Stomach (tissue), 9 donors: ENCODE measurements around the gene MAGI2. TPM values are rescaled to one million over a fixed set of nuclear protein-coding genes. Genes with fewer than 3 reads are reported as not detected.

Experiments used
- DNase-seq, 2 donors: peaks; one replicate each; pipeline versions ENCODE4 v3.0.0 to v3.0.0-alpha.2; 2013 to 2019
- H3K27ac ChIP-seq, 5 donors: fragments of 200-600 bp in 4 of 5; sonication (generic) in 4 of 5; one replicate each; pipeline ENCODE4 v1.5.1; 2013 to 2019; ENCODE audit warnings: mild to moderate bottlenecking in 1 of 5, moderate library complexity in 1 of 5
- H3K27me3 ChIP-seq, 3 donors: fragments of 200-600 bp; sonication (generic); one replicate each; pipeline ENCODE4 v1.5.1; 2017 to 2019; ENCODE audit warnings: mixed run types in 1 of 3
- H3K36me3 ChIP-seq, 4 donors: fragments of 200-600 bp; sonication (generic); 1 replicate in 3 of 4; 2 replicates in 1 of 4; pipeline ENCODE4 v1.5.1; 2016 to 2019
- H3K4me1 ChIP-seq, 4 donors: fragments of 200-600 bp; sonication (generic); one replicate each; pipeline ENCODE4 v1.5.1; 2016 to 2019
- H3K4me3 ChIP-seq, 4 donors: fragments of 200-600 bp; sonication (generic) in 3 of 4; one replicate each; pipeline ENCODE4 v1.5.1; 2016 to 2019; ENCODE audit warnings: mild to moderate bottlenecking in 1 of 4
- H3K9me3 ChIP-seq, 4 donors: fragments of 200-600 bp; sonication (generic); one replicate each; pipeline ENCODE4 v1.5.1; 2016 to 2019
- CTCF ChIP-seq, 7 experiments: fragments of 450-650 bp in 4 of 7; fragments of 200-600 bp in 3 of 7; sonication (generic) in 3 of 7; IDR thresholded peaks; one replicate each; pipeline ENCODE4 v1.5.1; 2016 to 2019; ENCODE audit warnings: antibody characterized with exemption in 7 of 7, control low read depth in 2 of 7, mild to moderate bottlenecking in 1 of 7
- EP300 ChIP-seq: sonication (generic); formaldehyde crosslinking; IDR thresholded peaks from one replicate; pipeline ENCODE4 v1.6.1; 2017; ENCODE audit warnings: antibody characterized with exemption
- POLR2A ChIP-seq, 4 donors: fragments of 450-650 bp; IDR thresholded peaks; one replicate each; pipeline ENCODE4 v1.6.1; 2016; ENCODE audit warnings: antibody characterized with exemption in 4 of 4, control low read depth in 2 of 4, mild to moderate bottlenecking in 1 of 4, moderate library complexity in 1 of 4
- POLR2AphosphoS5 ChIP-seq, 3 donors: sonication (generic); formaldehyde crosslinking; IDR thresholded peaks; one replicate each; pipeline ENCODE4 v1.6.1; 2016; ENCODE audit warnings: antibody characterized with exemption in 3 of 3
- WGBS, 5 donors: extraction: QIAGEN DNeasy Blood & Tissue Kit in 3 of 5; methylation state at CpG; one replicate each; pipeline versions ENCODE4 v1.1.5 to v1.1.7; 2013 to 2018; 5-methylcytosine and 5-hydroxymethylcytosine counted together
- intact Hi-C: fragments of 100-400 bp; cut with DNase I; formaldehyde crosslinking; loops from one replicate; pipeline ENCODE4 v1.15.1; 2023; ENCODE audit warnings: low total_unique reads
- polyA plus RNA-seq, 3 donors: library from polyadenylated mRNA; stranded (reverse); fragments of 200-250 nt; gene quantifications; one replicate each; pipeline ENCODE4 v1.2.3, GENCODE V29; 2013
- total RNA-seq, 5 donors: library from RNA; depleted of rRNA; stranded (reverse); fragments of >200 nt; gene quantifications; one replicate each; pipeline versions ENCODE4 v1.1.0 to v1.2.3, GENCODE V29; 2014 to 2016
- donor health status: healthy with polysubstance abuse.
- donor health status: Bipolar disorder and iron deficiency.
- donor health status: healthy.

MAGI2 gene
- total and polyA plus RNA-seq, 8 donors: 0.92 to 53.9 (median 5.8) TPM

- H3K27ac ChIP-seq: no peak overlapping the region
- no peak for TF ChIP-seq EP300
- no peak for TF ChIP-seq POLR2AphosphoS5 (IDR thresholded peaks at IDR 0.05)
- H3K36me3 ChIP-seq: no peaks in the 10 kb centered on the region
- no peaks in the 10 kb centered on the region for H3K27me3 ChIP-seq
- DNase-seq: no peak
- 41 to 93% (median 81%) methylated on average over 1 of the region's 1 CpG for WGBS, 5 donors
- intact Hi-C loops: no loop called here
- H3K4me1 ChIP-seq: no peaks in the 10 kb centered on the region
- H3K9me3 ChIP-seq: no peaks in the 10 kb centered on the region
- no peak overlapping the region for H3K4me3 ChIP-seq
Observed at GRCh38 chr7:78571292-78571691, 882.2 kb downstream of the MAGI2 start.

GRCh38 chr7:78568690-78569089 is 884.8 kb downstream of the MAGI2 start:
- DNase-seq: no peak
- H3K4me3 ChIP-seq: no peak overlapping the region
- intact Hi-C loops: no loop called here
- H3K27ac ChIP-seq: no peak overlapping the region
- TF ChIP-seq CTCF (IDR thresholded peaks at IDR 0.05) (no peak), EP300 (no peak), POLR2A (IDR thresholded peaks at IDR 0.05) (no peak), POLR2AphosphoS5 (IDR thresholded peaks at IDR 0.05) (no peak)
- no peaks in the 10 kb centered on the region for H3K4me1 ChIP-seq
- no peaks in the 10 kb centered on the region for H3K36me3 ChIP-seq
- no peaks in the 10 kb centered on the region for H3K9me3 ChIP-seq
- H3K27me3 ChIP-seq: no peaks in the 10 kb centered on the region
- 70 to 79% (median 75%) methylated on average over 4 of the region's 4 CpGs for WGBS, 5 donors

GRCh38 chr7:78567836-78568235 is 885.6 kb downstream of the MAGI2 start:
- Histone ChIP-seq H3K9me3 (no peaks in the 10 kb centered on the region), H3K36me3 (no peaks in the 10 kb centered on the region), H3K4me3 (no peak overlapping the region), H3K27me3 (no peaks in the 10 kb centered on the region), H3K27ac (no peak overlapping the region), H3K4me1 (no peaks in the 10 kb centered on the region)
- 69 to 79% (median 71%) methylated on average over 2 of the region's 2 CpGs for WGBS, 5 donors
- intact Hi-C loops: no loop called here
- no peak for TF ChIP-seq POLR2AphosphoS5 (IDR thresholded peaks at IDR 0.05)
- TF ChIP-seq CTCF (IDR thresholded peaks at IDR 0.05): no peak
- TF ChIP-seq POLR2A (IDR thresholded peaks at IDR 0.05): no peak
- TF ChIP-seq EP300: no peak
- DNase-seq: no peak

GRCh38 chr7:78565784-78566183 is 887.7 kb downstream of the MAGI2 start:
- no peaks in the 10 kb centered on the region for H3K27me3 ChIP-seq
- no peaks in the 10 kb centered on the region for H3K36me3 ChIP-seq
- no peak for DNase-seq
- WGBS, 5 donors: 61 to 67% (median 66%) methylated on average over 5 of the region's 5 CpGs
- H3K4me1 ChIP-seq: no peaks in the 10 kb centered on the region
- H3K4me3 ChIP-seq: no peak overlapping the region
- TF ChIP-seq CTCF (IDR thresholded peaks at IDR 0.05): no peak
- TF ChIP-seq POLR2AphosphoS5 (IDR thresholded peaks at IDR 0.05): no peak
- TF ChIP-seq EP300: no peak
- no peak for TF ChIP-seq POLR2A (IDR thresholded peaks at IDR 0.05)
- H3K27ac ChIP-seq: no peak overlapping the region
- H3K9me3 ChIP-seq: no peaks in the 10 kb centered on the region
- intact Hi-C loops: no loop called here

GRCh38 chr7:78563191-78563590 is 890.3 kb downstream of the MAGI2 start:
- WGBS, 5 donors: 56 to 72% (median 64%) methylated on average over 5 of the region's 5 CpGs
- Histone ChIP-seq H3K4me3 (no peak overlapping the region), H3K27me3 (no peaks in the 10 kb centered on the region), H3K4me1 (no peaks in the 10 kb centered on the region), H3K36me3 (no peaks in the 10 kb centered on the region), H3K9me3 (no peaks in the 10 kb centered on the region), H3K27ac (no peak overlapping the region)
- DNase-seq: no peak
- intact Hi-C loops: no loop called here
- TF ChIP-seq POLR2AphosphoS5 (IDR thresholded peaks at IDR 0.05) (no peak), CTCF (IDR thresholded peaks at IDR 0.05) (no peak), EP300 (no peak), POLR2A (IDR thresholded peaks at IDR 0.05) (no peak)
